A549 (cell line): ENCODE measurements around the gene NOSTRIN.

Experiments
- CBX8 ChIP-seq: fragments of 200-600 bp; sonication (generic); IDR thresholded peaks from 2 replicates; pipeline ENCODE4 v1.6.1; 2016
- CTCF ChIP-seq: fragments of >200 bp; sonication (Bioruptor Twin); formaldehyde crosslinking; IDR thresholded peaks from 3 replicates; pipeline ENCODE4 v1.5.1; 2016
- E2F6 ChIP-seq: IDR thresholded peaks from 2 replicates; pipeline ENCODE4 v1.6.1; 2012; ENCODE audit warnings: low read depth, borderline replicate concordance
- JUN ChIP-seq, 2 experiments: fragments of >200 bp; sonication (Bioruptor Twin); formaldehyde crosslinking; IDR thresholded peaks; 2 replicates in 1 of 2; 3 replicates in 1 of 2; pipeline ENCODE4 v1.6.1; 2016 to 2017
- MAX ChIP-seq: IDR thresholded peaks from 2 replicates; pipeline ENCODE4 v1.6.1; 2012
- NFE2L2 ChIP-seq: fragments of 150-350 bp; conservative IDR thresholded peaks from 2 replicates; pipeline ENCODE4 v1.6.1; 2014; ENCODE audit warnings: low read length
- POLR2A ChIP-seq: IDR thresholded peaks from 2 replicates; pipeline ENCODE4 v1.6.1; 2012; ENCODE audit warnings: mild to moderate bottlenecking, low read length
- RARB ChIP-seq: fragments of 250-450 bp; sonication (Bioruptor Pico); IDR thresholded peaks from 2 replicates; pipeline ENCODE4 v1.8.0; 2021; ENCODE audit warnings: mild to moderate bottlenecking, moderate library complexity
- RCOR1 ChIP-seq: fragments of 150-350 bp; IDR thresholded peaks from 2 replicates; pipeline ENCODE4 v1.6.1; 2014; ENCODE audit warnings: antibody characterized with exemption, low read length, low read depth
- REST ChIP-seq: fragments of 200-600 bp; sonication (generic); IDR thresholded peaks from 2 replicates; pipeline ENCODE4 v1.6.1; 2016; ENCODE audit warnings: antibody characterized with exemption, mild to moderate bottlenecking, moderate library complexity
- TP53 ChIP-seq: fragments of 250-450 bp; sonication (Bioruptor Pico); IDR thresholded peaks from 2 replicates; pipeline ENCODE4 v1.5.0; 2021; ENCODE audit warnings: mild to moderate bottlenecking, moderate library complexity
- TF ChIP-seq, protein P1 (sequence below): fragments of 250-450 bp; sonication (Bioruptor Pico); IDR thresholded peaks from 2 replicates; pipeline ENCODE4 v1.5.0; 2021; ENCODE audit warnings: mild to moderate bottlenecking, moderate library complexity, borderline replicate concordance

DNA sequence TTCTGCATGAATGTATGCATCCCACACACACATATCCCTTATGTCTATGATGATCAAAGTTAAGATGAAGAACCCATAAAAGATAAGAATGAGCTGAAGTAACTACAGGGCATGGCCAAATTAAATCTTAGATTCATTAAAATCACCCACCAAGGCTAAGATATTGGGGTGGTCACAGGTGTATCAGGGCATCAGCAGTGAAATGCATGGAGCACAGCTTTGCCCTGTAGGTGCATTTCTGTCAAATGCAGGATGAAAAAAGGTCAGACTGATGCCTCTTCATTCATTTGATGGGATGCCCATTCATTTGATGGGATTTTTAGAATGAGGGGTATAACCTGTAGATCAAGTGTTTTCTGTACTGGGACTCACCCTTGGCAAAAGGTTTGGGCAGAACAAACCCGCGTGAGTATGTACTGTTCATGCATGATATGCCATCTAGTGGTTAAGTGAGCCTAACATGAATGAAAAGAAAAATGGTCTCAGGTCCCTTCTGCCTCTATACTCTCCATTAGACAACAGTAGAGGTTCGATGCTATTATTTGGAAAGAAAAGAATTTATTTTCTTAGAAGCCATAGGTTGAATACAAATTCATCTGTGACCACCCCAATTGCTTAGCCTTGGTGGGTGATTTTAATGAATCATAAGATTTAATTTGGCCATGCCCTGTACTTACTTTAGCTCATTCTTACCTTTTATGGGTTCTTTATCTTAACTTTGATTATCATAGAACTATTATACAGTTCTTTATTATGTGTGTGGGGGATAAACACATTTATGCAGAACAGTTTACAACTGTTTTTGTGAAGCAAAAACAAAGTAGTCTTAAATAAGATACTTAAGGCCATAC is 43.2 kb upstream of the NOSTRIN start:
- no peak for TF ChIP-seq MAX
- no peak for TF ChIP-seq CBX8
- TF ChIP-seq CTCF: peak; percentile 82
- TF ChIP-seq REST: no peak
- no peak for TF ChIP-seq POLR2A
- no peak for TF ChIP-seq NFE2L2
- TF ChIP-seq, protein P1, sequence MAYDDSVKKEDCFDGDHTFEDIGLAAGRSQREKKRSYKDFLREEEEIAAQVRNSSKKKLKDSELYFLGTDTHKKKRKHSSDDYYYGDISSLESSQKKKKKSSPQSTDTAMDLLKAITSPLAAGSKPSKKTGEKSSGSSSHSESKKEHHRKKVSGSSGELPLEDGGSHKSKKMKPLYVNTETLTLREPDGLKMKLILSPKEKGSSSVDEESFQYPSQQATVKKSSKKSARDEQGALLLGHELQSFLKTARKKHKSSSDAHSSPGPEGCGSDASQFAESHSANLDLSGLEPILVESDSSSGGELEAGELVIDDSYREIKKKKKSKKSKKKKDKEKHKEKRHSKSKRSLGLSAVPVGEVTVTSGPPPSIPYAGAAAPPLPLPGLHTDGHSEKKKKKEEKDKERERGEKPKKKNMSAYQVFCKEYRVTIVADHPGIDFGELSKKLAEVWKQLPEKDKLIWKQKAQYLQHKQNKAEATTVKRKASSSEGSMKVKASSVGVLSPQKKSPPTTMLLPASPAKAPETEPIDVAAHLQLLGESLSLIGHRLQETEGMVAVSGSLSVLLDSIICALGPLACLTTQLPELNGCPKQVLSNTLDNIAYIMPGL (CRISPR knock-in tag): no peak
- no peak for TF ChIP-seq E2F6
- no peak for TF ChIP-seq JUN (IDR thresholded peaks at IDR 0.05)
- TF ChIP-seq RARB (CRISPR knock-in tag): no peak
- TF ChIP-seq TP53: no peak
- TF ChIP-seq RCOR1: no peak
